Measurements from ENCODE around the gene LMO2. TPM values are rescaled to one million over a fixed set of nuclear protein-coding genes. Genes with fewer than 3 reads are reported as not detected.

The LMO2 gene
- total RNA-seq, 1 experiment from 2014 or later = 0.33 TPM

GRCh38 chr11:33934450-33934849 is 42.6 kb upstream of the LMO2 start:
- TF ChIP-seq CTCF (conservative IDR thresholded peaks at IDR 0.05) = no peak
- Histone ChIP-seq H4K5ac (ENCODE audit: insufficient read length, low read depth, low read length) (no peak overlapping the region), H2BK20ac (ENCODE audit: low read depth, low read length, poor library complexity, severe bottlenecking) (no peak overlapping the region), H3K4ac (ENCODE audit: low read depth, low read length) (no peak overlapping the region), H3K23me2 (ENCODE audit: insufficient read length, low read depth, low read length, poor library complexity, severe bottlenecking) (no peaks in the 10 kb centered on the region), H3K27me3 (ENCODE audit: insufficient read depth, low read length) (no peaks in the 10 kb centered on the region), H4K91ac (ENCODE audit: insufficient read length, low read depth, low read length) (no peak overlapping the region), H3K23ac (ENCODE audit: insufficient read length, low read depth, low read length) (no peak overlapping the region), H2BK5ac (ENCODE audit: insufficient read length, low read length) (no peak overlapping the region), H3K27ac (ENCODE audit: insufficient read length, low read depth, low read length) (no peak overlapping the region), H3K56ac (ENCODE audit: insufficient read length, low read depth, low read length) (no peak overlapping the region), H3T11ph (ENCODE audit: low read length) (no peak overlapping the region), H3K9ac (ENCODE audit: extremely low read depth, insufficient read length, low read length) (no peak overlapping the region), H2BK15ac (ENCODE audit: low read depth, low read length) (no peak overlapping the region), H4K8ac (replicated peaks; ENCODE audit: insufficient read length, low read depth, low read length) (no peak overlapping the region), H3K14ac (ENCODE audit: insufficient read depth, low read length) (no peak overlapping the region), H3K4me2 (ENCODE audit: insufficient read depth, insufficient read length, low read length) (no peak overlapping the region), H2BK12ac (ENCODE audit: insufficient read length, low read depth, low read length) (no peak overlapping the region), H4K20me1 (ENCODE audit: control insufficient read depth, insufficient read depth, insufficient read length) (no peaks in the 10 kb centered on the region), H2BK120ac (ENCODE audit: low read depth, low read length, poor library complexity, severe bottlenecking) (no peak overlapping the region), H3K79me2 (ENCODE audit: insufficient read depth, low read length) (no peaks in the 10 kb centered on the region), H3K9me3 (ENCODE audit: control insufficient read depth, low read depth, low read length) (no peaks in the 10 kb centered on the region), H2AFZ (ENCODE audit: low read length) (no peak overlapping the region), H3K18ac (ENCODE audit: insufficient read length, low read depth, low read length) (no peak overlapping the region), H2AK5ac (ENCODE audit: insufficient read length, low read length) (no peak overlapping the region), H3K4me1 (ENCODE audit: insufficient read depth, low read length) (no peaks in the 10 kb centered on the region), H3K79me1 (ENCODE audit: insufficient read depth, low read depth, low read length, poor library complexity, severe bottlenecking) (no peaks in the 10 kb centered on the region)
- Mint-ChIP-seq H3K36me3 (ENCODE audit: insufficient read depth in 1 of 3, low read depth in 3 of 3) (peaks cover 0 to 8% (median 8%) of the 10 kb centered on the region in 3 experiments; a peak in 4 of 7 replicates), H3K4me3 (no peak overlapping the region), H3K27ac (no peak overlapping the region), H3K9me3 (peaks cover 7 to 13% of the 10 kb centered on the region in 2 experiments), H3K27me3 (ENCODE audit: low read depth) (peaks cover 4% of the 10 kb centered on the region), H3K4me1 (peaks cover 13 to 14% of the 10 kb centered on the region in 2 experiments; a peak in 3 of 4 replicates)
- WGBS (ENCODE audit: extremely low coverage, insufficient read length, low lambda C conversion rate) = no CpG with 5 or more reads among the region's 3 CpGs
- DNase-seq = no peak

Data from H9 (cell line).